ENCODE results near the gene SPOCK1. TPM values are rescaled to one million over a fixed set of nuclear protein-coding genes. Genes with fewer than 3 reads are reported as not detected.

SPOCK1 gene
- total and polyA plus RNA-seq, 9 of the 15 experiments (the other 6 are each of a cell fraction or from before 2014, with no cell fraction given): 0.01 to 0.35 (median 0.04) TPM; not detected in 6

DNA sequence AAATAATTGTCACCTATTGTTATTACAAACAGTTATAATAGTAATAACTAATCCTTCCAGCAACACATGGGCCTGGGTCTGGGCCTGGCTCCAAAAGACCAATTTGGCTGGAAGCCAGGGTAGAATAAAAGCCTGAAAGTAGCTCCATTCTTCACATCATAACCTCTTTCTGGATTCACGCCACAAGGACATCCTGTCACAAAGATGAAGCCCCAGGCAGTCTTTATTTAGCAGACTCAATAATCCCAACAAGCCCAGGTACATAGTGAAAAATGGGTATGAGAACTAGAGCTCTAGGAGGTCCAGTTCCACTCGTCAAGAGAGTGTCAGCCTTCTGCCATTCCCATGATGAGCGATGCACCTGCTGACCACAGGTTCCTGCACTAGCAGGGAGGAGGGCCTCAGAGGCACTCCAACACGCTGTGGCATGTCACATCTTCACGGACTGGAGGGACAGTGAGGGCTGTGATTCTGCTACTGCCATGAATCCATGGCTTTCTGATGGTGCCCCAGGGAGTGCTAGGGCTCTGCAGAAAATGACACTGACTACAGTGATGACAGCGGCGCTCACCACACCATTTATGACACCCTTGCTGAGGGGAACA, 124.9 kb downstream of the SPOCK1 start (continued):
- TF ChIP-seq ZNF277 (CRISPR knock-in tag; IDR thresholded peaks at IDR 0.05; ENCODE audit: borderline replicate concordance) (no peak), CEBPG (CRISPR knock-in tag; IDR thresholded peaks at IDR 0.05) (no peak), CEBPG (tag; conservative IDR thresholded peaks at IDR 0.05 in 1 of 2, IDR thresholded peaks at IDR 0.05 in 1 of 2) (no peak), EZH2 (IDR thresholded peaks at IDR 0.05; ENCODE audit: borderline replicate concordance, low read depth, low read length) (no peak), PHB2 (IDR thresholded peaks at IDR 0.05; ENCODE audit: low read depth) (no peak), ZNF785 (CRISPR knock-in tag; IDR thresholded peaks at IDR 0.05) (no peak), HNRNPLL (IDR thresholded peaks at IDR 0.05; ENCODE audit: low read depth, low read length, poor library complexity, severe bottlenecking) (no peak), TAL1 (IDR thresholded peaks at IDR 0.05) (no peak), TAF9B (IDR thresholded peaks at IDR 0.05; ENCODE audit: partially characterized antibody) (no peak), RFX5 (IDR thresholded peaks at IDR 0.05; ENCODE audit: low read depth, low read length) (no peak), ZNF589 (CRISPR knock-in tag; IDR thresholded peaks at IDR 0.05; ENCODE audit: low read depth) (no peak)
- TF ChIP-seq, protein P1, sequence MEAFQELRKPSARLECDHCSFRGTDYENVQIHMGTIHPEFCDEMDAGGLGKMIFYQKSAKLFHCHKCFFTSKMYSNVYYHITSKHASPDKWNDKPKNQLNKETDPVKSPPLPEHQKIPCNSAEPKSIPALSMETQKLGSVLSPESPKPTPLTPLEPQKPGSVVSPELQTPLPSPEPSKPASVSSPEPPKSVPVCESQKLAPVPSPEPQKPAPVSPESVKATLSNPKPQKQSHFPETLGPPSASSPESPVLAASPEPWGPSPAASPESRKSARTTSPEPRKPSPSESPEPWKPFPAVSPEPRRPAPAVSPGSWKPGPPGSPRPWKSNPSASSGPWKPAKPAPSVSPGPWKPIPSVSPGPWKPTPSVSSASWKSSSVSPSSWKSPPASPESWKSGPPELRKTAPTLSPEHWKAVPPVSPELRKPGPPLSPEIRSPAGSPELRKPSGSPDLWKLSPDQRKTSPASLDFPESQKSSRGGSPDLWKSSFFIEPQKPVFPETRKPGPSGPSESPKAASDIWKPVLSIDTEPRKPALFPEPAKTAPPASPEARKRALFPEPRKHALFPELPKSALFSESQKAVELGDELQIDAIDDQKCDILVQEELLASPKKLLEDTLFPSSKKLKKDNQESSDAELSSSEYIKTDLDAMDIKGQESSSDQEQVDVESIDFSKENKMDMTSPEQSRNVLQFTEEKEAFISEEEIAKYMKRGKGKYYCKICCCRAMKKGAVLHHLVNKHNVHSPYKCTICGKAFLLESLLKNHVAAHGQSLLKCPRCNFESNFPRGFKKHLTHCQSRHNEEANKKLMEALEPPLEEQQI (IDR thresholded peaks at IDR 0.05): no peak
